Loucy (cell line): ENCODE results near the gene LDLRAD4.
A peak's percentile ranks its signal among the peaks of the same experiment; 100 is the strongest.

Source experiments
- H2AFZ ChIP-seq: fragments of 200-600 bp; sonication (generic); 2 replicates; pipeline ENCODE4 v1.6.0; 2016; ENCODE audit warnings: antibody characterized with exemption, mild to moderate bottlenecking, low read length, moderate library complexity
- H3F3A ChIP-seq: fragments of 200-600 bp; 2 replicates; pipeline ENCODE4 v1.6.0; 2016; ENCODE audit warnings: antibody characterized with exemption, low read depth, mild to moderate bottlenecking
- H3K27me3 ChIP-seq: fragments of 200-600 bp; sonication (generic); 2 replicates; pipeline ENCODE4 v1.6.1; 2014; ENCODE audit warnings: low read length, mild to moderate bottlenecking; ENCODE audit not compliant: insufficient read depth, poor library complexity, severe bottlenecking
- H3K36me3 ChIP-seq: fragments of 200-600 bp; sonication (generic); 2 replicates; pipeline ENCODE4 v1.6.1; 2016; ENCODE audit warnings: low read length; ENCODE audit not compliant: insufficient read depth
- H3K4me1 ChIP-seq: fragments of 200-600 bp; sonication (generic); 2 replicates; pipeline ENCODE4 v1.5.1; 2014; ENCODE audit warnings: low read length, mild to moderate bottlenecking; ENCODE audit not compliant: insufficient read depth, poor library complexity, severe bottlenecking
- H3K4me2 ChIP-seq: fragments of 200-600 bp; sonication (generic); 2 replicates; pipeline ENCODE4 v1.6.0; 2014; ENCODE audit warnings: antibody characterized with exemption, low read length, low read depth, mild to moderate bottlenecking; ENCODE audit not compliant: poor library complexity, severe bottlenecking
- H3K4me3 ChIP-seq: fragments of 200-600 bp; sonication (generic); 2 replicates; pipeline ENCODE4 v1.5.1; 2014; ENCODE audit warnings: low read length, mild to moderate bottlenecking, mixed read lengths; ENCODE audit not compliant: poor library complexity, severe bottlenecking
- H3K79me2 ChIP-seq: fragments of 200-600 bp; sonication (generic); 2 replicates; pipeline ENCODE4 v1.6.1; 2014; ENCODE audit warnings: low read length; ENCODE audit not compliant: insufficient read depth
- H3K9ac ChIP-seq: fragments of 200-600 bp; sonication (generic); 2 replicates; pipeline ENCODE4 v1.6.0; 2014; ENCODE audit warnings: mild to moderate bottlenecking, low read depth, low read length, moderate library complexity; ENCODE audit not compliant: poor library complexity, severe bottlenecking
- H3K9me2 ChIP-seq: fragments of 200-600 bp; sonication (generic); replicated peaks from 2 replicates; pipeline ENCODE4 v1.6.1; 2016; ENCODE audit warnings: low read depth, low read length, mixed read lengths
- H3K9me3 ChIP-seq: fragments of 200-600 bp; sonication (generic); 2 replicates; pipeline ENCODE4 v1.6.1; 2014; ENCODE audit warnings: mild to moderate bottlenecking, antibody characterized with exemption, low read length, low read depth; ENCODE audit not compliant: insufficient read depth
- H4K20me1 ChIP-seq: fragments of 200-600 bp; sonication (generic); 2 replicates; pipeline ENCODE4 v1.6.0; 2014; ENCODE audit warnings: antibody characterized with exemption, low read length, mild to moderate bottlenecking; ENCODE audit not compliant: insufficient read depth, poor library complexity, severe bottlenecking
- EZH2phosphoT487 ChIP-seq: fragments of 200-600 bp; IDR thresholded peaks from 2 replicates; pipeline ENCODE4 v1.6.1; 2018; ENCODE audit warnings: antibody characterized with exemption, mild to moderate bottlenecking, moderate library complexity, borderline replicate concordance
- TF ChIP-seq, protein P1 (sequence below): fragments of 200-600 bp; sonication (generic); conservative IDR thresholded peaks from 2 replicates; pipeline ENCODE4 v1.5.1; 2014; ENCODE audit warnings: mild to moderate bottlenecking, antibody characterized with exemption, low read length

LDLRAD4 gene

DNA sequence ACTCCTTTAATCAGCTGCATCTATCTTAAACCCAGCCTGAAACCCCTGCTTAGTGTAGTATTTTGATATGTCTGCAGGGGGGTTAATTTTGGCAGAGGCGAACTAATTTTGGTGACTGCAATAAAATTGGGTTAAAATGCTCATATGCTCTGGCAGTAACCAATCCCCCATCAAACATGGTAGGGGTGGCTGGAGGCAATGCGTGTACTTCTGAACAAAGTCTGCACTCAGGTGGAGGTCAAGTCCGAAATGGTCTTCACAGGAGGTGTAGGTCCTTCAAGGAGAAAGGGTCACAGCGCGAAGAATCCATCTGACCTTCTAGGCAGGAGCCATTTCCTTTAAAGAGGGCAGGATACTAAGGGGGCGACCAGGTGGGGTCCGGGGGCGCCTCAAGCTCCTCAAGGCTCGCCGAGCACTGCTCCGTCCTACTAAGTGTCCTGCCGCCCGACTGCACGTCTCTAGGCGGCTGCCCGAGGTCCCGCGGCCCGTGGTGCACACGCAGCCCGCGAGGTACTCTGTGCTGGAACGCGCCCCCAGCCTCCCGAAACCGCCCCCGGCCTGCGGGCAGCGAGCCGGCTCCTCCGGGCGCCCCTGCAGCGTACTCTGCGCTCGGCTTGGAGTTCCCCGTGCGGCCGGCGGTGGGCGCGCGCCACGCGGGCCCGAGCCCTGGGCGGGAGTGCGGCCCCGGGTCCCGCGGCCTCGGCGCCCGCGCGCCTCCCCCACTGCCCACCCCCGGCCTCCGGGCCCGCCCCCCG, 1.7 kb upstream of the LDLRAD4 start:
- Histone ChIP-seq H3K27me3 (no peaks in the 10 kb centered on the region), H3K9me3 (no peaks in the 10 kb centered on the region), H3K36me3 (no peaks in the 10 kb centered on the region), H3K79me2 (peaks cover 39% of the 10 kb centered on the region), H3F3A (peaks cover 5% of the 10 kb centered on the region; the same call in 1 of the 2 replicates), H3K9ac (peak overlapping the region; percentile 62), H2AFZ (peak overlapping the region; percentile 40), H4K20me1 (peaks cover 9% of the 10 kb centered on the region), H3K4me3 (peak overlapping the region; percentile 86), H3K4me1 (peaks cover 43% of the 10 kb centered on the region), H3K4me2 (peak overlapping the region; percentile 77), H3K9me2 (no peaks in the 10 kb centered on the region)
- TF ChIP-seq, protein P1, sequence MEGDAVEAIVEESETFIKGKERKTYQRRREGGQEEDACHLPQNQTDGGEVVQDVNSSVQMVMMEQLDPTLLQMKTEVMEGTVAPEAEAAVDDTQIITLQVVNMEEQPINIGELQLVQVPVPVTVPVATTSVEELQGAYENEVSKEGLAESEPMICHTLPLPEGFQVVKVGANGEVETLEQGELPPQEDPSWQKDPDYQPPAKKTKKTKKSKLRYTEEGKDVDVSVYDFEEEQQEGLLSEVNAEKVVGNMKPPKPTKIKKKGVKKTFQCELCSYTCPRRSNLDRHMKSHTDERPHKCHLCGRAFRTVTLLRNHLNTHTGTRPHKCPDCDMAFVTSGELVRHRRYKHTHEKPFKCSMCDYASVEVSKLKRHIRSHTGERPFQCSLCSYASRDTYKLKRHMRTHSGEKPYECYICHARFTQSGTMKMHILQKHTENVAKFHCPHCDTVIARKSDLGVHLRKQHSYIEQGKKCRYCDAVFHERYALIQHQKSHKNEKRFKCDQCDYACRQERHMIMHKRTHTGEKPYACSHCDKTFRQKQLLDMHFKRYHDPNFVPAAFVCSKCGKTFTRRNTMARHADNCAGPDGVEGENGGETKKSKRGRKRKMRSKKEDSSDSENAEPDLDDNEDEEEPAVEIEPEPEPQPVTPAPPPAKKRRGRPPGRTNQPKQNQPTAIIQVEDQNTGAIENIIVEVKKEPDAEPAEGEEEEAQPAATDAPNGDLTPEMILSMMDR, result no peak; the same call in 1 of the 2 replicates
- TF ChIP-seq EZH2phosphoT487, result no peak

DNA sequence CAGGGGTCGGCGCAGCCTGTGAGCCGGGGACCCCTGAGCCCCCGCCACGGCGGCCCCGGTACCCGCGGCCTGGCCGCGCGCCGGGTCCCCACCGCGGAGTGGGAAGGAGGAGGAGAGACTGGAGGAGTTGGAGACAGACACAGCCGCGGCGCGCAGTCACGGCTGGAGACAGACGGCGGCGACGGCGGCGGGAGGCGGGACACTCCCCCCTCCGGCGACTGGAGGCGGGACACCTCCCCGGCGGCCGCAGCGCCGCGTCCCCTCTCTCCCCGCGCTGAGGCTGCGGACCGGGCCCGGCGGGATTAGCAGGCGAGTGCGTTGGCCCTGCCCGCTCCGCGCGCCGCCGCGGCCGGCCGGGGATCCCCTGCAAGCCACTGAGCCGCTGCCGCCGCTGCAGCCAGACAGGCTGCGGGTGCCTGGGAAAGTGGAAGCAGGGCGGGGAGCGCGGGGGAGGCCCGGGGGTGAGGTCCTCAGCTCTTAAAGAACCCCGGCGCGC, 1.0 kb upstream of the LDLRAD4 start:
- H3K4me3 ChIP-seq, result peak overlapping the region; percentile 86
- peak overlapping the region; percentile 19 for H3K4me2 ChIP-seq

DNA sequence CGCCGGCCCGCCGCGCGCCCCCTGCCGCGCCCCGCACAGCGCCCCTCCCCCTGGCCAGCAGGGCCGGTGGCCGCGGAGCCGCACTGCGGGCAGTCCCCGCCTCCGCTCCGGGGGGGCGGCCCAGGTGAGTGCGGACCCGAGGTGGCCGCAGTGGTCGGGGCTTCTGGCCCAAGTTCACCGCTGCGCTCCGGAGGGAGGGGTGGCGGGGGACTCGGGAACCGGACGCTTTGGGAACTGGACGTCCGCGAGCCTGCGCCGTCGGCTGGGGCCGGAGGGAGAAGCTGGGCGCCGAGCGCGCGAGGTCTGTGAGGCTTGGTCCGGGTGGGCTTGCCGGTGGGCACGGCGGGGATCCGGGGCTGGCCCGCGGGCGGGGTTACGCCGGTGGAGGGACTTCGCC, 591 bp upstream of the LDLRAD4 start:
- H3F3A ChIP-seq, result peaks cover 5% of the 10 kb centered on the region; the same call in 1 of the 2 replicates
- peaks cover 48% of the 10 kb centered on the region for H3K79me2 ChIP-seq
- no peaks in the 10 kb centered on the region for H3K27me3 ChIP-seq
- H3K4me1 ChIP-seq, result peaks cover 54% of the 10 kb centered on the region
- peak overlapping the region; percentile 83 for H2AFZ ChIP-seq
- no peaks in the 10 kb centered on the region for H3K9me2 ChIP-seq
- peak overlapping the region; percentile 81 for H3K9ac ChIP-seq
- H3K36me3 ChIP-seq, result no peaks in the 10 kb centered on the region
- H4K20me1 ChIP-seq, result peaks cover 9% of the 10 kb centered on the region
- H3K9me3 ChIP-seq, result no peaks in the 10 kb centered on the region
- H3K4me3 ChIP-seq, result peak overlapping the region; percentile 86
- H3K4me2 ChIP-seq, result peak overlapping the region; percentile 94
- TF ChIP-seq EZH2phosphoT487, result no peak
- TF ChIP-seq, protein P1, result no peak

More for the DNA sequence above, 1.0 kb upstream of the LDLRAD4 start:
- peak overlapping the region; percentile 62; the same call in 1 of the 2 replicates for H2AFZ ChIP-seq
- H4K20me1 ChIP-seq, result peaks cover 9% of the 10 kb centered on the region
- peak overlapping the region; percentile 81 for H3K9ac ChIP-seq
- no peaks in the 10 kb centered on the region for H3K9me2 ChIP-seq
- no peaks in the 10 kb centered on the region for H3K36me3 ChIP-seq
- TF ChIP-seq EZH2phosphoT487, result no peak
- TF ChIP-seq, protein P1, result no peak
- H3F3A ChIP-seq, result peaks cover 5% of the 10 kb centered on the region; the same call in 1 of the 2 replicates
- H3K79me2 ChIP-seq, result peaks cover 46% of the 10 kb centered on the region
- H3K4me1 ChIP-seq, result peaks cover 49% of the 10 kb centered on the region
- no peaks in the 10 kb centered on the region for H3K9me3 ChIP-seq
- H3K27me3 ChIP-seq, result no peaks in the 10 kb centered on the region
